GM19351 (cell line): Measurements from ENCODE around the gene FGD6.
"Not testable (repeated sequence)": the region's sequence is repeated elsewhere in the genome, so short reads cannot be mapped to it uniquely, and the experiment has no call there.

Experiments used
- ATAC-seq: cut with Tn5 transposase; IDR thresholded peaks from one replicate; pipeline ENCODE4 v1.9.1; 2021; ENCODE audit warnings: mild to moderate bottlenecking, moderate library complexity; ENCODE audit not compliant: unreplicated experiment

Gene FGD6

DNA sequence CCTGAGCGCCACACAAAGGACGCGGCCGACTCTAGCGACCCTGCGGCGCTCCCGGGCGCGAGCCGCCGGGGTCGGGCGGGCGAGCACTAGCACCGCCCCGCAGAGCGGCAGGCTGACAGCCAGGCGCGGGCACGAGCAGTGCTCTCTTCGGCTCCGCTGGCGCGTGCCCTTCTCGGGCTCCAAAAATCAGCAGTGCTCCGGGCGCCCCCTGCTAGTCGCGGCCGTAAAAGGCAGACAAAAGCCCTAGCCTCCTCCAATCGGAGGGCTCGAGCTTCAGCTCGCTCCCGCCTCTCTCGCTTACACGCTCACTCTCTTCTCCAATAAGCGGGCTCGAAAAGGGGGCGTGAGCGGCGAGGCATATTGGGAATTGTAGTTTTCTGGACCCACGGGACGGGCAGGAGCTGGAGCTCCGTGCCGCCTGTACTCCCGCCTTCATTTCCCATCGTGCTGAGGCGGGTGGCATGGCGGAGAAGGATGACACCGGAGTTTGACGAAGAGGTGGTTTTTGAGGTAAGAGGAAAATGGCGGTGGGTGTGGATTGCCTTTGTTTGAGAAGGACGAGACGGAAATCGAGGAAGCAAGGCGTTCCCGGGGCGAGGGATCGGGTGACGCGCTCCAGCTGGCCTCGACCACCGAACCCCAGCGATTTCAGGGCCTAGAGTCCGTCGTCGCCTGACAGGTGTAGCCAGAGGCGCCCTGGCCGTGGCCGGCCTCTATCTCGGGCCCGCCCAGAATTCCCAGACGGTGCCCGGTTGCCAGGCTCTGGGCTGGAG lies at the start of gene FGD6, which contains the start of gene VEZT:
Gene FGD6, minus strand, starts transcription at position 91 of the 773 bp plus-strand sequence. CDS start 227 bp downstream, outside the sequence.
Gene VEZT, plus strand, starts transcription at position 431 of the 773 bp plus-strand sequence. Its CDS starts 44 bp downstream, at position 475.
- ATAC-seq: peak; percentile 87

DNA sequence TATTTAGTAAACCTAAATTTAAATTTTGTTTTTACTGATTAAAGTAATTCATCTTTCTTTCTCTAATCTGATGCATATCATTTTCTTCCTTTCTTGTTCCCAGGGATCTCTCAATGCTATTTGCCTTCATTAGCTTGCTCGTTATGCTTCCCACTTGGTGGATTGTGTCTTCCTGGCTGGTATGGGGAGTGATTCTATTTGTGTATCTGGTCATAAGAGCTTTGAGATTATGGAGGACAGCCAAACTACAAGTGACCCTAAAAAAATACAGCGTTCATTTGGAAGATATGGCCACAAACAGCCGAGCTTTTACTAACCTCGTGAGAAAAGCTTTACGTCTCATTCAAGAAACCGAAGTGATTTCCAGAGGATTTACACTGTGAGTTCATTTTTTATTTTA lies 49.0 kb upstream of the FGD6 start:
- no peak for ATAC-seq

DNA sequence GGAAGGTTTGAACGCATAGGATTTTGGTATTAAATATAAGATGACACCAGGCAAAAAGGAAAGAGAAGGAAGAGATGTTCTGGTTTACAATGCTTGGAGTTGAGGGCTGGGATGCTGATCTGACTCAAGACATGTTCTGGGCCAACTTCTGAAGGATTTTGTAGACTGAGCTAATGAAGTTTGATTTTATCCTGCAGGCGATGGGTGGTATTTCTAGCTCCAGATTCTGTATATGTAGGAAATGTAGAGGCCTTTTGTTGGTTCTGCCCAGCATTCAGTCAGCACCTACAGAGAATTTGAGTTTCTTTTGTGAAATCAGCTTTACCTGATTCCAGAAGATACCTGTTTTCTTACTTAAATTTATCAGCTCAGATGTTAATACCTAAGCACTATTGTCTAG lies 48.5 kb upstream of the FGD6 start:
- ATAC-seq: no peak

DNA sequence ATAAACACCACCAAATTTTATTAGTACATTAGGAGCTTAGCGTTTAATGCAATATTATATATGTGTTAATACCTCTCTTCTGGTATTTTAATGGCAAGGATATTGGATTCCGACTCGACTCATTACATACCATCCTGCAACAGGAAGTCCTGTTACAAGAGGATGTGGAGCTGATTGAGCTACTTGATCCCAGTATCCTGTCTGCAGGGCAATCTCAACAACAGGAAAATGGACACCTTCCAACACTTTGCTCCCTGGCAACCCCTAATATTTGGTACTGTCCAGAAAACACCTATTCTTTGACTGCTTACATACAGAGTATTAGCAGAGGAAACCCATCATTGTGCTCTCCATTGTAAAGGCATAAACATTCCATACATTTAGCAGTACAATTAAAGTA lies 45.5 kb upstream of the FGD6 start:
- no peak for ATAC-seq

DNA sequence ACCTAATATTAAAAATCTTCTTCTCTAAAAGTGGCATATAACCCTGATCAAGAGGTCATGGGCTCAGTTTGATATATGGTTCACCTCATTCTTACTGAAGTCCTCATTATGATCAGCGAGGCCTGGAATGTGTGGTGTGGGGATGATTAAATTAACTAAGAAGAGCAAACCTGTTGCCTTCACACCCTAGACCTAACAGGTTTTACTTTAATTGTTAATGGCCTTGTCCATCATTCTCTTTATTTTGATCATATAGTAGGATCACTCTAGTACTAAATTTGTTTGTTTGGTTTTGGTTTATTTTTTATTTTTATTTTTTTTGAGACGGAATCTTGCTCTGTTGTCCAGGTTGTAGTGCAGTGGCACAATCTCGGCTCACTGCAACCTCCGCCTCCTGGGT lies 43.8 kb upstream of the FGD6 start:
- no peak for ATAC-seq

DNA sequence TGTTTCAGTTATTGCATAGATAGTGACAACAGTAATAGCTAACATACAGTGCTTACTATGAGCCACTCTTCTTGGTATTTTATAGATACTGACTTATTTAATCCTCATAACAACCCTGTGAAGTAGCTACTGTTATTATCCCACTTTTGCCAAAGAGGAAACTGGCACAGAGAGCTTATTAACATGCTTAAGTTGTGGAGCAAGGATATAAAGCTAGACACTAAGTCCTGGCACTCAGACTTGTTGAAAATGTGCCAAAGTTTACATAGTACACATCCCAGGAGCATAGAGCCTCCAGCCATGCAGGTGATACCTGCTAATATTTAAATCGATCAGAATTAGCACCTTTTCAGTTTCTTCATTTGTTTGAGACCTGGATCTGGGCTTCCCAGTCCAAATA lies 42.1 kb upstream of the FGD6 start:
- ATAC-seq: no peak

DNA sequence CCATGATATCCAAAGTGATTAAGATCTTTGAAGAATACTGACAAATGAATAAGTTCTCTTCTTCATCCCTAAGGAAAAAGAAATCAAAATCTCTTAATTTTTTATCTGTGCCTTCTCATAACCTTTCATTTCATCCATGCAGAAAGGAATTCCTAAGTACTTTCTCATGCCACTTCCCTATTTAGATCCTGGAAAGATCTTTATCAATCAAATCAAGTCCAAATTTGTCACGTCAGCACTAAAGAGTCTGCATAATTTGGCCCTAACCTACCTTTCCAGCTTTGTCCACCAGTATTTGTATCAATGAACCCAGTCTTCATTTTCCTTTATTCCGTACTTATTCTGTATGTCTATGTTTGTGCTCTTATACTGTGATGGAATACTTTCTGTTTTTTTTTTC lies 41.5 kb upstream of the FGD6 start:
- no peak for ATAC-seq

DNA sequence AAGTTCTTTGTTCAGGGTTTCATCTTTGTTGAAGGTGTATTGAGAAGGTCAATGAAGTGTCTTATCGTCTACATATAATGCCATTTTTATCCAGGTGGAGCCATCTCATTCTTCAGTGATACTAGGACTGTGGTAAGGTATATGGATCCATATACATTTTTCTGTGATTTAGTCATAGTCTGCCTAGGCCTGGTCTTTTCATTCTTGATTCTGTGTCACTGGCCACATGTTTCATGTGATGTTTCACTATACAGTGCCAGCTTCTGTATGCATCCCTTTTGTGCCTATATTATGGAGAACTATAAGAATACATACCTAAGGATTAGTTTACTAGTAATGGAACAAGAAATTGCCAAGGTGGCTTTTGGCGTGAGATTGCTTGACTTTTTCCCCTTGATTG lies 40.9 kb upstream of the FGD6 start:
- ATAC-seq: no peak

DNA sequence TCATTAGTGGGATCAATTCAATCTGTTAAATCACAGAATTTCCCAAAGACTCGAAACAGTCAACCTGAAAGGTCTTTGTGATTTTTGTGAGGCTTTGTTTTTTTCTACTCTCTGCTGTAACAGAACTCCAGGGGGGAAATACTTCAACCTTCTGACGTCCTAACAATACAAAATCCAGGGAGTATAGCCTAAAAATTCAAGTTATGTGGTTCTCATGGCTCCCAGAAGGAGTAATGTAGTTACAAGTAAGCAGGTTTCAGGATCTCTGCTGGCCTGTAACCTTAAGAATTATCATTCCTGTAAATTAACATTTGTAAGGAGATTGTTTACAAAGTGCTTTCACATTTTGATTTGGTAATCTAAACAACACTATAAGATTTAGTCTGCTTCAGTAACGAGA lies 40.3 kb upstream of the FGD6 start:
- no peak for ATAC-seq

DNA sequence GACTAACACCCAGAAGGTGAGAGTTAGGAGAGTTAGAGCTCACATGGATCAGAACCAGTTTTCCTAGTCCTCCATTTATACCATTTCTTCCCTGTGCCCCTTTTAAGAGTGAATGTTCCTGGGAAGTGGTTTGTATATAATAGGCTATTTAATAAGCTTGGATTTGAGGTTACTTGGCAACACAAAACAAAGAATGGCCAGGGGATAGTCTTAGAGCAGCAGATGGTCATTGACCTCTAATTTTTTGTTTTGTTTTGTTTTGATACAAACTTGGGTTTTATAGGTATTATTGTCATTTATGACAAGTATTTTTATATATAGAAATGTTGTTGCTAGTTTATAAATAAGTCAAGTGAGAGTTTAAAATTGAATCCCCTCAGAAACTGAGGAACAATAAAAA lies 36.1 kb upstream of the FGD6 start:
- no peak for ATAC-seq

DNA sequence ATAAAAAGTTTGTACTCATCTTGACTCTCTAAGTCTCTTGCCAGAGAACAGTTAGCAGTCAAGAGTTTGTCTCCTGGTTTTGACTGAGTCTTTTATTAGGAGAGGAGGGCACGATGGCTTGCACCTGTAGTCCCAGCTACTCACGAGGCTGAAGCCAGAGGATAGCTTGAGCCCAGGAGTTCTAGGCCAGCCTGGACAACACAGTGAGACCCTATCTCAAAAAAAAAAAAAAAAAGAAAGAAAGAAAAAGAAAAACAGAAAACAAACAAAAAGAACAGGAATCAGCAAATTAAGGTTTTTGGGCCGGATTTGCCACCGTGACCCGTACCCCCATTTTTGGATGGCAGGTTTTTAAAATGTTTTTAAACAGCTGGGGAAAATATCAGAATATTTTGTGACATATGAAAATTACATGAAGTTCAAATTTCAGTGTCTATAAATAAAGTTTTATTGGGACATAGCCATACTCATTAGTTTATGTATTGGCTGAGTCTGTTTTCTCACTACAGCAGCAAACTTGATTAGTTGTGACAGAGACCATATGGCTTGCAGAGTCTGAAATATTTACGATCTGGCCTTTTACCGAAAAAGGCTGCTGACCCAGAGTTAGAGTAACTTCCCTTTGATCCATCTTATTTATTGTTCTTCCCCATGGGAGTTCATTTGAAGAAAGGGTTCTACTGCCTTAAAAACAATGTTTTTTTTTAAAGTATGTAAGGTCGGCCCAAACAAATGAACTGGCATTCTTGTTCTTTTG lies 31.5 kb upstream of the FGD6 start:
- ATAC-seq: no peak

DNA sequence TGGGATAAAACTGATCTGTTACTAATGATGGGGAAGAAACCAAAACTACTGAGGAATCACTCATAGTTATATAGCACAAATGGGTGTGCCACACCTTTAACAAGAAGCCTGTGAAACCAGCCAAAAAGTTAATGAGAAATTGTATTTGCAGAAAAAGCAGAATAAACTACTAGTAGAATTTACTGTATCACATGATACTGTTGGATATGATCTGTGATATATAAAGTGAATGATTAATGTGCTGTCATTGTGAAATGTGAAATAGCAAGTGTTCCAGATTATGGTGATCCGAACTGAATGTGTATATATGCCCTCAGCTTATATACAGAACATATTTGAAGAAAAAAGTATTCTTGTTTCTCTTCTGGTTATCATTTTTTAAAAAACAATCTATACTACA lies 30.8 kb upstream of the FGD6 start:
- no peak for ATAC-seq

DNA sequence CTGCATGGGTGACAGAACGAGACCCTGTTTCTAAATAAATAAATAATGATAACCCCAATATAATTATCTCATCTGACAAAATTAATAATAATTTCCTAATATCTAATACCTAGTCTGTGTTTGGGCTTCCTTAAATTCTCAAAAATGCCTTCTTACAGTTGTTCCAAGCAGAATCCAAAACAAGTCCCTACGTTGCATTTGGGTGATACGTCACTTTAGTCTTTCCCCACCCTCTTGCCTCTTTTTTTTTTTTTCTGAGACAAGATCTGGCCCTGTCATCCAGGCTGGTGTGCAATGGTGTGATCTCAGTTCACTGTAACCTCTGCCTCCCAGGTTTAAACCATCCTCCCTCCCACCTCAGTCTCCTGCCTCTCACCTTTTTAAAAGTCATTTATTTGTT lies 27.1 kb upstream of the FGD6 start:
- no peak for ATAC-seq

DNA sequence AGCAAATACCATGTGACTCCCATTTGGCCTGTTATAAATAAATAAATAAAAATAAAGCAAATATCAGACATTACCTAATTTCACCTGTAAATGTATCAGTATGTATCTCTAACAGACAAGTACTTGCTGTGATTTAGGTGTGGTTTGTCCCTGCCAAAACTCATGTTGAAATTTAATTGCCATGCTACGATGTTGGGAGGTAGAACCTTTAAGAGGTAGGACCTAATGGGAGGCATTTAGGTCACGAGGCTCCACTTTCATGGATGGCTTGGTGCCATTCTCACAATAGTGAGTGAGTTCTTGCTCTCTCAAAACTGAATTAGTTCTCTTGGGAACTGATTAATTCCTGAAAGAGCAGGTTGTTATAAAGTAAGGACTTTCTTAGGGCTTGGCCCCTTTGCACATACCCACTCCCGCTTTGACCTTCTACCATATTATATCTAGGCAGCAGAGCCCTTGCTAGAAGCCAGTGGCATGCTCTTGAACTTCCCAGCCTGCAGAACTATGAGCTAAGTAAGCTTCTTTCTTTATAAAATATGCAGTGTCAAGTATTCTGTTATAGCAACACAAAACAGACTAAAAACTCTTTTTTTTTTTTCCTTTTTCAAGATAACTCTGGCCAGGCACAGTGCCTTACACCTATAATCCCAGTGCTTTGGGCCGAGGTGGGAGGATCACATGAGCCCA lies 26.4 kb upstream of the FGD6 start:
- ATAC-seq: no peak

DNA sequence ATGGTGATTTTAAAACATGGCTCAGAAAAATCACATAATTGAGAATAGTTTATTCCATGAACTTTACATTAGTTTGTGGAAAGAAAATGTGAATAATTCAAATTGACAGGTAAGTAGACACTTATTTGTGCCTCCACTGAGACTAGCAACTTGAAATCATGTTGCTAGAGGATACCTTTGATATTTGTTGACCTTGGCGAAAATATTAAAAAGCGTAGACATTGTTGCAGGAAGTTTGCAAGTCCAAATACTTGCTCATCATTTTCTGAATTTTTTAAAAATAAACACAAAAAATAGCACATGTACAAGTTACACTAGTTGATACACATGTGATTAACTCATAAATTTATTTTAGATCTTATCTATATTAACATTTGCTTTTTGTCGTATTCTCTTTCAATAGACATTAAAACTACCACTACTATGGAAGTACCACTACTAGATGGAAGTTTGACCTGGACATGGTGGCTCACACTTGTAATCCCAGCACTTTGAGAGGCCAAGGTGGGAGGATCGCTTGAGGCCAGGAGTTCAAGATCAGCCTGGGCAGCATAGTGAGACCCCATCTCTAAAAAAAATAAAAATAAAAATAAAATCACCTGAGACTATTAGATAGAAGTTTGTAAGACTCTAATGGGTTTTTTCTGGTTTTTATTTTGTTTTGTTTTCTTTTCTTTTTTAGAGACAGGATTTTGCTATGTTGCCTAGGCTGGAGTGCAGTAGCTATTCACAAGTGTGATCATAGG lies 24.7 kb upstream of the FGD6 start:
- no peak for ATAC-seq

DNA sequence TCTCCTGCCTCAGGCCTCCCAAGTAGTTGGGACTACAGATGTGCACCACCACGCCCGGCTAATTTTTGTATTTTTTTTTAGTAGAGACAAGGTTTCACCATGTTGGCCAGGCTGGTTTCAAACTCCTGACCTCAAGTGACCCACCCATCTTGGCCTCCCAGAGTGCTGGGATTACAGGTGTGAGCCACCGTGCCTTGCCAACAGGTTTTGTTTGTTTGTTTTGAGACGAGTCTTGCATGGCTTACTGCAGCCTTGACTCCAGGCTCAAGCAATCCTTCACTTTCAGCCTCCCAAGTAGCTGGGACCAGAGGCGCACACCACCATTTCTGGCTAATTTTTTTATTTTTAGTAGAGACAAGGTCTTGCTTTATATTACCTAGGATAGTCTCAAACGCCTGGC lies 23.9 kb upstream of the FGD6 start:
- ATAC-seq: not testable (repeated sequence)

DNA sequence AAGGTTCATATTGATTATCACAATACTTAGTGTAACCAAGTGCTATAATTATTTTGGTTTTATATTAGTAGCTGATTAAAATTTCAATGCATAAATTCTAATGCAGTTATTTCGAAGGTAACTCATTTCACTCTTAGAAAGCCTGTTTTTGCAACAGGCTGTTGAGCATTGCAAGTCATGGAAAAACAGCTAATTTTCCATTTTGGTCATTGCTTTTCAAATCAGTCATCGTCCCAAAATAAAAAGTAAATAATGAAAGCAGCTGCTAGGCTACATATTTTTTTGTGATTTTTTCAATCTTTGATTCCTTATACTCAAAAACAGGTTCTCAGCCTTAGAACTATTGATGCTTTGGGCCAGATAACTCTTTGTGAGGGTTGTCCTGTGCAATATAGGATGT lies 23.3 kb upstream of the FGD6 start:
- ATAC-seq: no peak

DNA sequence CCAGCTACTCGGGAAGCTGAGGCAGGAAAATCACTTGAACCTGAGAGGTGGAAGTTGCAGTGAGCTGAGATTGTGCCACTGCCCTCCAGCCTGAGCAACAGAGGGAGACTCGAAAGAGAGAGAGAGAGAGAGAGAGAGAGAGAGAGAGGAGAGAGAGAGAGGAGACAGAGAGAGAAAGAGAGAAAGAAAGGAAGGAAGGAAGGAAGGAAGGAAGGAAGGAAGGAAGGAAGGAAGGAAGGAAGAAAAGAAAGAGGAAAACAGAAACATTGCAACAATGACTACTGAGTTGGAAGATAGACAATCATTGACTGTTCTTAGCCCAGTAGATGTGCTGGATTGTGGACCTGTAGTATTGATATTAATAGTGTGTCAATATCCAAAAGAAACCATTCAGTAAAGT lies 22.6 kb upstream of the FGD6 start:
- not testable (repeated sequence) for ATAC-seq

DNA sequence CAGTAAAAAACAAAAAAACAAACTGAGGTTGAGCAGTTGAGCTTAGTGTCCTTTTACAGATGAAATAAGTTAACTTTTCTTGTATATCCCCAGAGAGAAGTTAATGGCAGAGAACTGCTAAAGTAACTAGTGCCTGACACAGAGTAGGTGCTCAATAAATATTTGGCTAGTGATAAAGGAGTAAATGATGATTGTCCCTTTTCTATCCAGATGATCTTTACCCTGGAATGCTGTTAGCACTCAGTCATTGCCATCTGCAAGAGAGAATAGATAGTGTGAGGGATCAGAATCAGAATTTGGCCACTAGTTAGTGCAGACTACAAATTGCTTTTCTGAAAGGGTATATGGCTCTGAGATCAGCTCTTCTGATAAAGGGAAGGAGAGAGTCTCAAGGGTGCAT lies 21.9 kb upstream of the FGD6 start:
- no peak for ATAC-seq

DNA sequence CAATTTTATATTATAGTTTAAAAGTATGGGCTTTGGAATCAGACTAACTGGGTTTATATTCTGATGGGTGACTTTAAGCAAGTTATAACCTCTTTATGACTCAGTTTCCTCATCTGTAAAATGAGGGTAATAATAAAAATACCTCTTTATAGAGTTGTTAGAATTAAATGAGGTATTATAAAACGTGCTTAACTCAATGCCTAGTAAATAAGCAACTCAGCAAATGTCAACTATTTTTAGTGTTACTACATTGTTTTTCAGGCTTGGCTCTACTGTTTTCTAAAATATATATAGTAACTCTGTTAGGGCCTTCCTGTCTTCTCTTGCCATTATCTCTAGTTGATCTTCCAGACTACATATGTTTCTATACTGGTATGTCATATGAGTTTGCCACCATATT lies 20.9 kb upstream of the FGD6 start:
- no peak for ATAC-seq

DNA sequence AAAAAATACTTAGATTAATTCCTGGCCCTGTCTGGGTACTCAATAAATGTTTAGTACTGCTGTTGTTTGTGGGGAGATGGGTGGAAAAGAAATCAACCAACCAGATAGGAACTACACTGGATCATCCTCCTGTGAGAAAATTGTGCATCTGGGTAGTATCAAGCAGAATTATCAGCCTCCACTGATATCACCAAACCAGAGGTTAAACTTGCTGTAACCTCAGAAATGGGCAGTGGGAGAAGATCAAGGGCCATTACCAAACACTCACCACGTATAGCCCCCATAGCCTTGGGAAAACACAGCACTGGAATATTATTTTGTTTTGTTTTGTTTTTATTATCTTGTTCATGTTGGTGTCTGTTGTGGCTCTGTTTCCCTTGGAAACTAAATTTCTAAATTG lies 20.0 kb upstream of the FGD6 start:
- ATAC-seq: no peak
